Large intestine (tissue), 3 donors: ENCODE measurements around the gene KCNQ1OT1. TPM values are rescaled to one million over a fixed set of nuclear protein-coding genes. Genes with fewer than 3 reads are reported as not detected.

Source experiments
- DNase-seq, 2 donors: peaks; one replicate each; pipeline versions ENCODE4 v3.0.0 to v3.0.0-alpha.2; 2013
- H3K27ac ChIP-seq: one replicate; pipeline ENCODE4 v1.5.1; 2013; ENCODE audit warnings: low read length
- H3K27me3 ChIP-seq: 2 replicates; pipeline ENCODE4 v1.6.1; 2013; ENCODE audit warnings: low read length; ENCODE audit not compliant: control insufficient read depth, insufficient read depth
- H3K36me3 ChIP-seq: 2 replicates; pipeline ENCODE4 v1.6.1; 2013; ENCODE audit warnings: low read length; ENCODE audit not compliant: control insufficient read depth, insufficient read depth
- H3K4me1 ChIP-seq: one replicate; pipeline ENCODE4 v1.6.1; 2013; ENCODE audit warnings: low read length; ENCODE audit not compliant: control insufficient read depth, insufficient read depth
- H3K4me3 ChIP-seq: one replicate; pipeline ENCODE4 v1.5.1; 2013; ENCODE audit warnings: low read length
- H3K9me3 ChIP-seq: one replicate; pipeline ENCODE4 v1.6.1; 2013; ENCODE audit warnings: mild to moderate bottlenecking, low read depth, low read length, moderate library complexity; ENCODE audit not compliant: control insufficient read depth
- WGBS: methylation state at CpG from one replicate; pipeline ENCODE4 v1.1.5; 2013; ENCODE audit warnings: low lambda C conversion rate; ENCODE audit not compliant: insufficient coverage; 5-methylcytosine and 5-hydroxymethylcytosine counted together
- polyA plus RNA-seq: library from polyadenylated mRNA; unstranded; fragments of 120-200 nt; gene quantifications from one replicate; pipeline ENCODE4 v1.2.1, GENCODE V29; 2013

KCNQ1OT1 gene
- polyA plus RNA-seq, 1 donor: 2.8 TPM

DNA sequence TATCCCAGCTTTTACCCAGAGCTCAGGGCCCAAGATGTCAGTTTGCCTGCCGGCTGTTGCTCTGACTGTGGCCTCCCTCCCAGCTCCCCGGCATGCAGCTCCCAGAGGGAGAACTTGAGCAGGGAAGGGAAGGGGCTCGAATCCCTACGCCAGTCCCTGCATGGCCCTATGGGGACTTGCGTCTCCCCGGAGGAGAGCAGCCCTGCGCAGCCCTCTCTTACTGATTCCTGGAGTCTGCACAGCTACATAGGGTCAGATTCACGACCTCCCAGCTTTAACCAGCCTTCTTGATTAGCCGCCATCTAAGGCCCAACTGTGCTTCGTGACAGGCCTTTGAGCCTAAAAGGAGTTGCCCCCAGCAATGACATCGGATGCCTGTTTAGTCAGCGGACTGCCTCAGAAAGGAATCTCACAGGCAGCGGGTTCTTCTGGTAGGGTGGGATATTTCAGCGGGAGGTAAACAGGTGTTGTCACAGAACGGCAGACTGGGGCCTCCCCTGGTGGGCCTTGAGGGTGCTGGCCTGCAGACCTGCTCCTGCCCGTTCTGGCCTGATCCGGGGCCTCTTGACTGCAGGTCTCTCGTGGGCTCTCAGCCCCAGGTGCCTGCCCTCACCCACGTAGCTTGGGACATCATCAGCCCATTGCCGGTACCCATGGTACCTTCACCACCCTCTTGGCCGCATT lies 43.8 kb upstream of the KCNQ1OT1 start:
- Histone ChIP-seq H3K4me3 (no peak overlapping the region), H3K9me3 (peaks cover 4% of the 10 kb centered on the region), H3K27me3 (no peaks in the 10 kb centered on the region), H3K27ac (no peak overlapping the region), H3K4me1 (peaks cover 46% of the 10 kb centered on the region), H3K36me3 (no peaks in the 10 kb centered on the region)
- DNase-seq: no peak
- no CpG with 5 or more reads among the region's 21 CpGs for WGBS

DNA sequence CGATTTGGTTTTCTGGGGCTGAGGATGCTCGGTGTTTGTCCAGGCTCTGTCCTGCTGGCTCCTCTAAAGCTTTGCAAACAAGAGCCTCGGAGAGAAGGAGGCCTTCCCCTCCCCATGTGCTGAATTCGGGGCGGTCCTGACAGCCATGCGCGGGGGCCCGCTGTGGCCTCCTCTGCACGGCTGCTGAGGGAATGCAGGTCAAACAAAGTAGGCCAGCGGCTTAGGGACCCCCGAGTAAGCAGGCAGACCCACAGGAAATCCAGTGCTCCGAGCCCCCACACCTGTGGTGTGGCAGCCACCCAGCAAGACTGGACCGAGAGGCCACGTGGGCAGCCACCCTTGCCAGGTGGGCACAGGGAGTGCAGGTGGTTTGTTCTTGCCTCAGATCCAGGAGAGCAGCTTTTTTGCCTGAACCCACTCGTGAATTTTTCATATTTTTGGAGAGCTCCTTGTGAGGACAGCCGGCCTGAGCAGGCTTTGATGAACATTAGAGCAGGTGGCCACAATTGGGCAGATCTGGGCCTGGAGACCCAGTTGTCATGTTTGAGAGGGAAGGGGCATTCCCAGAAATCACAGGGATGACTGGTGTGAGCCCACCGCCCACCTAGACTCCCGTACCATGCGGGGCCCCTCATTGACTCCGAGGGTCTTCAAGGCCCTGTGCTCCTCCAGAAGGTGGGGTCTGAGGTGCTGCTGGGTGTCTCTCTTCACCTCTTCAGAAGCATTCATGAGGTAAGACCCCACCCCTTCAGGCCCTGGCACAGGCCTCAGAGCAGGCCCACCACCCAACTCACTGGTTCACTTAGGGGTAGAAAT lies 43.0 kb upstream of the KCNQ1OT1 start:
- no peaks in the 10 kb centered on the region for H3K36me3 ChIP-seq
- DNase-seq: no peak
- no peaks in the 10 kb centered on the region for H3K27me3 ChIP-seq
- peaks cover 4% of the 10 kb centered on the region for H3K9me3 ChIP-seq
- 60% methylated on average over 1 of the region's 20 CpGs for WGBS
- no peak overlapping the region for H3K4me3 ChIP-seq
- H3K4me1 ChIP-seq: peaks cover 51% of the 10 kb centered on the region
- H3K27ac ChIP-seq: peak overlapping the region; percentile 76

DNA sequence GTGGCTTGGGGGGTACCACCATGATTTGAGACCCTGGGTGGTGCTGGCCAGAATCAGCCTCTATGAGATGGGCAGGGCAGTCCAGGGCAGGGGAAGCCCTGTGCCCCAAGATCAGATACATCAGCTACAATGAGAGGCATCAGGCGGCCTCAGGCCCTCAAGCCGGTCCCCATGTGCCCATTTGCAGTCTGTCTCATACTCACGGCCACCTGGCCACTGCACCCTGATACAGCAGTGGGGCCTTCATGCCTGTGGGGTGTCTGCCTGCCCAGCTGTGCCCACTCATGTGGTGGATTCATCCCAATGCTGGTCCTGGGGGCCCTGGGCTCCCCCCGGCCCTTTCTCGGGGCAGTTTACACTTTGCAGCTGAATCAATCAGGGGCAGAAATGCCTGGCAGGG lies 42.4 kb upstream of the KCNQ1OT1 start:
- Histone ChIP-seq H3K4me3 (no peak overlapping the region), H3K27ac (peak overlapping the region; percentile 76), H3K9me3 (peaks cover 4% of the 10 kb centered on the region), H3K36me3 (no peaks in the 10 kb centered on the region), H3K27me3 (no peaks in the 10 kb centered on the region), H3K4me1 (peaks cover 57% of the 10 kb centered on the region)
- no CpG with 5 or more reads among the region's 5 CpGs for WGBS
- peak in 1 of 2 donors; percentile 29 for DNase-seq

DNA sequence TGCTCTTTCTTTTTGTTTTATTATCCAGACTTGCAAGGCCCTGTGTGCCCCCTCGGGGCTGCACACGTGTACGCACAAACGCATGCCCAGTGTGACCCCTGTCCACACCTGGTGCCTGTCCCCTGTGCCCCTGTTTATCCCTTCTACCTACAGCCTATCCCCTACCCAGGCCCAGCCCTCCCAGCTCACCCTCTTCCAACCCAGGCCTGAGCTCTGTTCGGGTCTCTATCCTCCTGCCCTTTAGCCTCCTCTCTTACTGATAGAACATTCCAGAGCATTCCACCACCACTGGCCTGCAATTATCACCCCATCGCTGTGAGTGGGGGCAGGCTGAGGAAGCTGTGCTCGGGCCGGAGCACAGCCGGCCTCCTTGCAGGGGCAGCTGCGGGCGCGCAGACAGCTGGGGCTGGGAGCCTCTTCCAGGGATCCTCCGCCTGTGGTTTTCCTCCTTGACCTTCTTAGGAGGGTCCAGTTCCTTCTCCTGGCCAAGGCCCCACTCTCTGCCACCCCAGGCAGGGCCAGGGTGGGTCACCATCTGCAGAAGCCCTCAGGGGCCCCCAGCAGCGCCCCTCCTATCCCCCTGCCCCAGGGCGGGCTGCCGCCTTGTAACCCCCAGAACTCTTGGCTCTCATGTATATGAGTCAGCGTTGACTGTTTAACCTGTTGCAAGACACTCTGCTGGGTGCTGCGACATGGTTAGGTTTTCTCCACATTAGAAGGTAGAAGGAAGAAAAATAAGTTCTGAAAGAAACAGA lies 41.8 kb upstream of the KCNQ1OT1 start:
- no peaks in the 10 kb centered on the region for H3K27me3 ChIP-seq
- no CpG with 5 or more reads among the region's 18 CpGs for WGBS
- peaks cover 63% of the 10 kb centered on the region for H3K4me1 ChIP-seq
- H3K36me3 ChIP-seq: no peaks in the 10 kb centered on the region
- no peak overlapping the region for H3K4me3 ChIP-seq
- DNase-seq: peak; percentile 51 to 76
- H3K27ac ChIP-seq: peak overlapping the region; percentile 76
- peaks cover 4% of the 10 kb centered on the region for H3K9me3 ChIP-seq

GRCh38 chr11:2741006-2741376 lies 41.2 kb upstream of the KCNQ1OT1 start:
- DNase-seq: peak in 1 of 2 donors; percentile 71
- Histone ChIP-seq H3K9me3 (peaks cover 4% of the 10 kb centered on the region), H3K27ac (peak overlapping the region; percentile 76), H3K4me1 (peaks cover 69% of the 10 kb centered on the region), H3K36me3 (no peaks in the 10 kb centered on the region), H3K27me3 (no peaks in the 10 kb centered on the region), H3K4me3 (no peak overlapping the region)
- no CpG with 5 or more reads among the region's 7 CpGs for WGBS

DNA sequence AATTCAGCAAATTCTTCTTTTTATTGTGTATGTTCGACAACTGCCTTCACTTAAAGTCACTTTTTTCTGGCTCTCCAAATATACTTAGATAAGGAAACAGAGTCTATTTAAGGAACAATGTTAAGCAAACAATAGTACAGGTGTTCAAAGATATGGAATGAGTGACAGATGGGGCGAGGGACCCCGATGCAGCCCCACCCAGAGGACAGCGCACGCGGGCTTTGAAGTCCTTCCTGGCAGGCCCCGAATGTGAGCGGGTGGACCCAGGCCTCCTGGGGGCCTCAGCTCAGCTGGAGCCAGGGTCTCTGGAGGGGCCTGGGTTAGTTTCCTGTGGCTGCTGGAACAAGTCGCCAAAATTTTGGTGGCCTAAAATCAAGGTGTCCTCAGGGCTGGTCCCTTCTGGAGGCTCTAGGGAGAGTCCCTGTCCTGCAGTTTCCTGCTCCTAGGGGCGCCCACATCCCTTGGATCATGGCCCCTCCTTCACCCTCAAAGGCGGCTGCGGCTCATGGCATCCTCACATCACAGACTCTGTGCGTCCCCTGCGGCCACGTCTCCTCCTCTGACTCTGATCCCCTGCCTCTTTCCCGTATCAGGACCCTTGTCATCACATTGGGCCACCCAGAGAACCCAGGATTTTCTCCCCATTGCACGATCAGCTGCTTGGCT lies 40.6 kb upstream of the KCNQ1OT1 start:
- no peaks in the 10 kb centered on the region for H3K27me3 ChIP-seq
- DNase-seq: peak in 1 of 2 donors; percentile 46
- H3K27ac ChIP-seq: peak overlapping the region; percentile 76
- H3K4me1 ChIP-seq: peaks cover 73% of the 10 kb centered on the region
- no CpG with 5 or more reads among the region's 17 CpGs for WGBS
- no peak overlapping the region for H3K4me3 ChIP-seq
- no peaks in the 10 kb centered on the region for H3K36me3 ChIP-seq
- peaks cover 4% of the 10 kb centered on the region for H3K9me3 ChIP-seq

DNA sequence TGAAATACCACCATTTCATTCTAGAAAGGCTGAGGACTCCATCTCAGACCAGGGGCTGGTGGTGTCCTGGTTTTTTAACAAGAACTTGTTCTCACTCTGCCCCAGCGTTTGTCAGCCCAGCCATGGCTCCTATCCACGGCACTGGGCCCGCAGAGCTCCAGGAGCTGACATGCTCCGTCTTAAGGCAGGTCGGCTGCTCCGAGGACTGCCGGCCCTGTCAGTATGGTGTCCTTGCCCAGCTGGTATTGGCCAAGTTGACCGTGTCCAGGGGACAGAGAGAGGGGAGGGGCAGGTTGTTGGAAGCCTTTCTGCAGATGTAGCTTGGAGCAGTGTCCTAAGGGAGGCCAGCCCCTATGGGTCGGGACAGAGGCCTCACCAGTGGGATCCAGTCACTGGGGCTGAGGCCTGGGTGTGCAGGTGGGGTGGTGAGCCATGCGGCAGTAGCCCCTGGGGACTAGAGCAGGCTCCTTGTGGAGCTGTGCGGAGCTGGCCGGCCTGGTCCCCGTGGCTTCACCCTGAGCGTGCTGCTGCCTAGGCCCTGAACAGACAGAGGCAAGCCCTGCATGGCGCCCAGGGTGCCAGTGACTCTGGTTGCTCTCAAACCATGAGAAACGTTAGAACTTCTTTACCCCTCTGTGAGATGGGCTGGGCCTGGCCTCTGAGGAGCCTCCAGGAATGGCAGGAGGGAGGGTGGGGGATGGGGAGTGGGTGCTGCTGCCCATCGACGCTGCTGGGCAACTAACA lies 39.9 kb upstream of the KCNQ1OT1 start:
- H3K4me1 ChIP-seq: peaks cover 78% of the 10 kb centered on the region
- no peaks in the 10 kb centered on the region for H3K27me3 ChIP-seq
- H3K36me3 ChIP-seq: no peaks in the 10 kb centered on the region
- WGBS: no CpG with 5 or more reads among the region's 18 CpGs
- DNase-seq: no peak
- peak overlapping the region; percentile 11 for H3K27ac ChIP-seq
- H3K4me3 ChIP-seq: no peak overlapping the region
- peaks cover 4% of the 10 kb centered on the region for H3K9me3 ChIP-seq

DNA sequence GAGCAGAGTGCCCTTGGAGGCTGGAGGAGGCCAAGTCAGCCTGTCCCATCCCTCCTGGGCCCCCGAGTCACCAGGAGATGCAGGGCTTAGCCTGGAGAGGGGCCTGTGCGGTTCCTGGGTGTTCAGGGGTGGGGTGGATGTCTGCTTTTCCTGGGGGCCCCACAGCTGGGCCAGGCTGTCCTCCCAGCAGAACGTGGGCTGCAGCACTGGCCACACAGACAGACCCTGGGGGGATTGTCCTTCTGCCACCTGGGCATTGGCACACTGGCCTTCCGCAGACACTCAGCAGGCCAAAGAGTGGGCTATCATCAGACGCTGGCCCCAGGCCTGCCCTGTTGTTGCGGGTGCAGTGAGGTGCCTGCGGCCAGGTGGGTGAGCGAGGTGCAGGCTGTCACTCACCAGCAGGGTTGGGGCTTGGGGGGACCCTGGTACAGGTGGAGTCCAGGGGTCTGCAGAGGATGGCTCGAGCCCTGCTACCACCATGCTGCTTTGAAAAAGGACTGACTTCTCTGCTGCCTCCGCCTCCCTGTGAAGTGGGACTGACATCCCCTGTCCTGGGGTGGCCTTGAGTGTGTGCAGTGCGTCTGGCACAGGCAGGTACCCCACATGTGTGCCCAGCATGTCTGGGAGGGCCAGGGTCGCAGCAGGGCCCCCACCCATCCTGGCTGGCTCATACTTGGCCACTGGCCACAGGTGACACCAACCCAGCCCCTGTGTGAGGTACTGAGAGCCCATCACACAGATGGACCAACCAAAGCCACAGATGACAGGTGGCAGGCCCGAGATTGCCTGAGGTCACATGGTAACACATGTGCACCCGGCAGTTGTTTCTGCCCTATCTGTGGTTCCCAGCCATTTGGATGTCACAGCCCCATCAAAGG lies 39.0 kb upstream of the KCNQ1OT1 start:
- no CpG with 5 or more reads among the region's 14 CpGs for WGBS
- H3K27me3 ChIP-seq: no peaks in the 10 kb centered on the region
- peaks cover 4% of the 10 kb centered on the region for H3K9me3 ChIP-seq
- H3K36me3 ChIP-seq: no peaks in the 10 kb centered on the region
- DNase-seq: no peak
- H3K4me3 ChIP-seq: no peak overlapping the region
- H3K4me1 ChIP-seq: peaks cover 78% of the 10 kb centered on the region
- peak overlapping the region; percentile 47 for H3K27ac ChIP-seq

DNA sequence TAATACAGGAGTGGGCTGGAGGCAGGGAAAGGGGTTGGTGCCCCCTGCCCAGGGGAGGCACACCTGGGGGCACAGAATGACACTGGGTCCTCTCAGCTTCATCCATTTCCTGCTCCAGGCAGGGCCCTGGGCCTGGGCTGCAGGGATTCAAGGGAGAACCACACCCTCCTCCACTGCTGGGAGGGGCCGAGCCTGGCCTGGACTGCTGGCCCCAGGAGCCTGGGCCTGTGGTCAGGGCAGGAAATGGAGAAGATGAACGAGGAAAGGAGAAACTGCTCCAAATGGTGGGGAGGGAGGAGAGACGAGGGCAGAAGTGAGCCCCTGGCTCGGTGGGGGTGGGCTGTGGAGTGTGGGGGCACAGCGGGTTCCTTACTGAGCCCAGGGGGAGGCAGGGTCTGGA lies 38.1 kb upstream of the KCNQ1OT1 start:
- peak; percentile 72 to 83 for DNase-seq
- no peaks in the 10 kb centered on the region for H3K36me3 ChIP-seq
- H3K27me3 ChIP-seq: no peaks in the 10 kb centered on the region
- 0% methylated on average over 1 of the region's 5 CpGs for WGBS
- peaks cover 77% of the 10 kb centered on the region for H3K4me1 ChIP-seq
- H3K9me3 ChIP-seq: peaks cover 4% of the 10 kb centered on the region
- no peak overlapping the region for H3K4me3 ChIP-seq
- peak overlapping the region; percentile 47 for H3K27ac ChIP-seq
